ENCODE results near the gene AKAP17A.

GRCh38 chrX:1589356-1590130 lies 1.9 kb upstream of the AKAP17A start:
- TF ChIP-seq POLR2A (IDR thresholded peaks at IDR 0.05) (no peak), CTCF (IDR thresholded peaks at IDR 0.05) (no peak), POLR2AphosphoS5 (IDR thresholded peaks at IDR 0.05) (no peak), EP300 (IDR thresholded peaks at IDR 0.05; ENCODE audit: low read depth) (no peak)

All from transverse colon (tissue), 4 donors.